Cardiac fibroblast (primary cell): ENCODE results near the gene LRBA.
"Not testable (repeated sequence)": the region's sequence is repeated elsewhere in the genome, so short reads cannot be mapped to it uniquely, and the experiment has no call there.

Experiments used
- DNase-seq, 2 donors: peaks; one replicate each; pipeline versions ENCODE4 v3.0.0 to v3.0.0-alpha.2; 2010; ENCODE audit warnings: low read depth in 2 of 2
- H3K4me3 ChIP-seq, 2 donors: replicated peaks in 1 of 2; 1 replicate in 1 of 2; 2 replicates in 1 of 2; pipeline ENCODE4 v1.5.1; 2011; ENCODE audit warnings: low read depth in 2 of 2, low read length in 2 of 2, mild to moderate bottlenecking in 2 of 2, moderate library complexity in 1 of 2
- CTCF ChIP-seq: IDR thresholded peaks from one replicate; pipeline ENCODE4 v1.5.1; 2011; ENCODE audit warnings: low read depth, mild to moderate bottlenecking, low read length, inconsistent platforms

Gene LRBA

GRCh38 chr4:150960079-150960478 is 55.0 kb downstream of the LRBA start:
- no peak overlapping the region for H3K4me3 ChIP-seq
- peak; percentile 53 to 69 for DNase-seq
- peak; percentile 65 for TF ChIP-seq CTCF

- not testable (repeated sequence) for DNase-seq
Observed at GRCh38 chr4:150957981-150958380, 57.1 kb downstream of the LRBA start.

GRCh38 chr4:150957095-150957494 is 58.0 kb downstream of the LRBA start:
- DNase-seq = not testable (repeated sequence)

More at GRCh38 chr4:150957981-150958380, 57.1 kb downstream of the LRBA start:
- not testable (repeated sequence) for H3K4me3 ChIP-seq

GRCh38 chr4:150953916-150954315 is 61.2 kb downstream of the LRBA start:
- DNase-seq, H3K4me3 ChIP-seq: not testable (repeated sequence)

More at GRCh38 chr4:150957095-150957494, 58.0 kb downstream of the LRBA start:
- H3K4me3 ChIP-seq = not testable (repeated sequence)

GRCh38 chr4:150952167-150952845 is 62.8 kb downstream of the LRBA start:
- no peak overlapping the region for H3K4me3 ChIP-seq
- no peak for TF ChIP-seq CTCF
- DNase-seq = no peak

- TF ChIP-seq CTCF = no peak
- DNase-seq = peak in 1 of 2 donors; percentile 36
- no peak overlapping the region for H3K4me3 ChIP-seq
Observed at GRCh38 chr4:150950657-150951288, 64.3 kb downstream of the LRBA start.

- no peak for TF ChIP-seq CTCF
- DNase-seq = no peak
- H3K4me3 ChIP-seq = no peak overlapping the region
Observed at GRCh38 chr4:150949943-150950342, 65.1 kb downstream of the LRBA start.

- TF ChIP-seq CTCF = no peak
- no peak overlapping the region for H3K4me3 ChIP-seq
- DNase-seq = no peak
Observed at GRCh38 chr4:150949342-150949741, 65.7 kb downstream of the LRBA start.
